ENCODE measurements around the gene NDUFA8. TPM values are rescaled to one million over a fixed set of nuclear protein-coding genes. Genes with fewer than 3 reads are reported as not detected.

NDUFA8 gene
- total RNA-seq, 4 donors from 2014 or later: 17.2 to 33.8 (median 28.9) TPM

DNA sequence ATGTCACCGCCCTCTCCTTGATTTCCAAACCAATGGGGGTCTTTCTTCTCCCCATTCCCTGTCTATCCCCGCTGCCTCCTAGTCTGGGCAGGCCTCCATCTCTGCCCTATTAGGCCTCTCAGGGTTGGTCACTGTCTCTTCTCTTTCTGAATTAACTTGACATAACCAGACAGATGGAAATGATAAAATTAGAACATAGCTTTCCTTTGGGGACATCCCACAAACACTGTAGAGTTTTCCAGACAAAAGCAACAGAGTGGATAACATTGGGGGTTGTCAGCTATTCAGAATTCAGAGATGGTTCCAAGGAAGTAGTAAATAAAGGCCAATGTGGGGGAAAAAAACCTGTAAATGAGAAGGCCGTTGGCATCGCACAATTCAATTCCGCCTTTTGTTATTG is 44.5 kb upstream of the NDUFA8 start:
- intact Hi-C loops (cut with DNase I; ENCODE audit: low total_unique reads): no loop called here
- TF ChIP-seq, protein P1, sequence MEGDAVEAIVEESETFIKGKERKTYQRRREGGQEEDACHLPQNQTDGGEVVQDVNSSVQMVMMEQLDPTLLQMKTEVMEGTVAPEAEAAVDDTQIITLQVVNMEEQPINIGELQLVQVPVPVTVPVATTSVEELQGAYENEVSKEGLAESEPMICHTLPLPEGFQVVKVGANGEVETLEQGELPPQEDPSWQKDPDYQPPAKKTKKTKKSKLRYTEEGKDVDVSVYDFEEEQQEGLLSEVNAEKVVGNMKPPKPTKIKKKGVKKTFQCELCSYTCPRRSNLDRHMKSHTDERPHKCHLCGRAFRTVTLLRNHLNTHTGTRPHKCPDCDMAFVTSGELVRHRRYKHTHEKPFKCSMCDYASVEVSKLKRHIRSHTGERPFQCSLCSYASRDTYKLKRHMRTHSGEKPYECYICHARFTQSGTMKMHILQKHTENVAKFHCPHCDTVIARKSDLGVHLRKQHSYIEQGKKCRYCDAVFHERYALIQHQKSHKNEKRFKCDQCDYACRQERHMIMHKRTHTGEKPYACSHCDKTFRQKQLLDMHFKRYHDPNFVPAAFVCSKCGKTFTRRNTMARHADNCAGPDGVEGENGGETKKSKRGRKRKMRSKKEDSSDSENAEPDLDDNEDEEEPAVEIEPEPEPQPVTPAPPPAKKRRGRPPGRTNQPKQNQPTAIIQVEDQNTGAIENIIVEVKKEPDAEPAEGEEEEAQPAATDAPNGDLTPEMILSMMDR (IDR thresholded peaks at IDR 0.05): no peak
- no peak for TF ChIP-seq POLR2A (IDR thresholded peaks at IDR 0.05)
- DNase-seq (ENCODE audit: low spot score in 2 of 2): no peak
- WGBS, 2 donors: 74 to 81% methylated on average over 5 of the region's 5 CpGs
- no peak overlapping the region for H3K4me3 ChIP-seq (ENCODE audit: low read depth, poor library complexity, severe bottlenecking)

DNA sequence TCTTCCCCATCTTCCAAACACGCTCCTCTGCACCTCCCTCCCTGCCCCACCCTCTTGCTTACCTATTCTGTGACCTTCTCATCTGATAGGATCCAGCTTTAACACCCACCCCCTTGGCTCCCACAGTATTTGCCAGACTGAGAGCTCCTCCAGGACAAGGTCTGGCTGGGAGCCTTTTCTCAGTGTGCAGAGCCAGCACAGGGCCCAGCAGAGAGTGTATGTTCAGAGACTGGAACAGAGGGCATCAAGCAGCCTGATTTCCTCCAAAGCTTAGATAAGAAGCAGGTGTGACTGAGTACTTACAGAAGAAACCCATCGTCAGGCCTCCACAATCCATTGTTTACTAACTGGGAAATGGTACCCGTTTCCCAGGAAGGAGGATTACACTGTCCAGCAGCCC is 42.5 kb upstream of the NDUFA8 start:
- intact Hi-C loops (cut with DNase I; ENCODE audit: low total_unique reads): no loop called here
- no peak for TF ChIP-seq POLR2A (IDR thresholded peaks at IDR 0.05)
- no peak for DNase-seq (ENCODE audit: low spot score in 2 of 2)
- H3K4me3 ChIP-seq (ENCODE audit: low read depth, poor library complexity, severe bottlenecking): no peak overlapping the region
- WGBS, 2 donors: 68 to 80% methylated on average over 3 of the region's 3 CpGs

DNA sequence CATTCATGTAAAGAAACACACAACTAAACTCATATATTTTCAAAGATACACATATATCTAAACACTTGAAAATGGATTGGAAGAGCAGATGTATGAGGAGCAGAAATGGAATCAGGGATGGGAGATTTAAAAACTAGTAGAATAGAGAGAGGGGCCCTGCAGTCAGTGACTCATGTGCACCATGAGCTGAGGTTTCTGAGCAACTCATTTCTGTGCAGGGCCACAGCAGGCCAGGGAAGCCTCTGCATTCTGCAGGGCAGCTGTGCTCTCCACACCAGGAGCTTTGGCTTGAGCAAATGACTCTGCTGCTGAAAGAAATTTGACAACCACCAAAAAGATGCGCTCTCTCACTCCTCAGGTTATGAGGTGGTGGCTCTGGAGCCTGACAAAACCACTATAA is 42.1 kb upstream of the NDUFA8 start:
- H3K4me3 ChIP-seq (ENCODE audit: low read depth, poor library complexity, severe bottlenecking): no peak overlapping the region
- no peak for DNase-seq (ENCODE audit: low spot score in 2 of 2)
- TF ChIP-seq, protein P1 (IDR thresholded peaks at IDR 0.05): no peak
- no peak for TF ChIP-seq POLR2A (IDR thresholded peaks at IDR 0.05)
- 100% methylated on average over 1 of the region's 1 CpG for WGBS, 2 donors
- intact Hi-C loops (cut with DNase I; ENCODE audit: low total_unique reads): no loop called here

DNA sequence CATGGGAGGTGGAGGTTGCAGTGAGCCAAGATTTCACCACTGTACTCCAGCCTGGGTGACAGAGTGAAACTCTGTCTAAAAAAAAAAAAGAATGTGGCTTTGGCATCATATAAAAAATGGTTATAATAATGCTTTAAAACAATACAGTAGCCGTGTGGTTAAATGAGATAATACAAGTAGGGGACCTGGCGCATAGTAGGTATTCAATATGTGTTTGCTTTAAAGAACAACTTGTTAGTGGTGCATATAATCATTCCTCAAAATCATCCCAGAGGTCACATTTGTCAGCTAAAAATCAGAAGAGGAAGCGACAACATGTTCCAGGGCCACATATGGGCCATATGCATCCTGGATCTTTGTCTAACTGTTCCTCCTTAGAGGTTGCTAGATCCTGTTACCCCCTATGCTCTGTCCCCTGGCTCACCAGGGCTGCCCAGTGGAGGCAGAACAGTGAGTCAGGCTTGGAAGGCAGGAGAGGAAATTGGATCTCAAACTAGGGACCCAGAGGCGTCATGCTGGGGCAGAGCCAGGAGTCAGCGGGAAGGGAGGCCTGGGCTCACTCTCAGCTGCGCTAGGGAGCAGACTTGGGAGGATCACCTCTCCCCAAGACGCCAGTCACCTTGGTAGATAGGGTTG is 41.5 kb upstream of the NDUFA8 start:
- no peak overlapping the region for H3K4me3 ChIP-seq (ENCODE audit: low read depth, poor library complexity, severe bottlenecking)
- intact Hi-C loops (cut with DNase I; ENCODE audit: low total_unique reads): no loop called here
- no peak for DNase-seq (ENCODE audit: low spot score in 2 of 2)
- 65 to 76% methylated on average over 6 to 7 of the region's 7 CpGs for WGBS, 2 donors
- TF ChIP-seq, protein P1 (IDR thresholded peaks at IDR 0.05): no peak
- TF ChIP-seq POLR2A (IDR thresholded peaks at IDR 0.05): no peak

DNA sequence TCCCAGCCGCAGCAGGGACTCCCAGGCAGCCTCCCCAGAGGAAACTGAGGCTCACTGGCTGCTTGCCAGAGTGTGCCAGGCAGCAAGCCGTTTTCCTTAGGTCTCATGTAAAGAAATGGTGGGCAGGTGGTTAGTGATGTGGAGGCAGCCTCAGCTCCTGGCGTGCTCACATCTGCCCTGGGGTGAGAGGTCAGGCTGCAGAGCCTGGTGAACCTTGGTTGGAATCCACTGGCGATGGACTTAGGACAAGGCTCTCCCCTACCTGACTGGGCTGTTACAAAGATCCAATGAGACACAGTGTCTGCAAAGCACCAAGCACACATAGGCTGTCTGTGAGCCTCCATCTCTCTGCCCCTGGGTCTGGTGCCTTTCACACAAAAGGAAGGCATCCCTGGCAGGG is 38.3 kb upstream of the NDUFA8 start:
- H3K4me3 ChIP-seq (ENCODE audit: low read depth, poor library complexity, severe bottlenecking): no peak overlapping the region
- 59 to 61% methylated on average over 4 of the region's 4 CpGs for WGBS, 2 donors
- intact Hi-C loops (cut with DNase I; ENCODE audit: low total_unique reads): no loop called here
- DNase-seq (ENCODE audit: low spot score in 2 of 2): no peak
- TF ChIP-seq, protein P1 (IDR thresholded peaks at IDR 0.05): no peak
- TF ChIP-seq POLR2A (IDR thresholded peaks at IDR 0.05): no peak

DNA sequence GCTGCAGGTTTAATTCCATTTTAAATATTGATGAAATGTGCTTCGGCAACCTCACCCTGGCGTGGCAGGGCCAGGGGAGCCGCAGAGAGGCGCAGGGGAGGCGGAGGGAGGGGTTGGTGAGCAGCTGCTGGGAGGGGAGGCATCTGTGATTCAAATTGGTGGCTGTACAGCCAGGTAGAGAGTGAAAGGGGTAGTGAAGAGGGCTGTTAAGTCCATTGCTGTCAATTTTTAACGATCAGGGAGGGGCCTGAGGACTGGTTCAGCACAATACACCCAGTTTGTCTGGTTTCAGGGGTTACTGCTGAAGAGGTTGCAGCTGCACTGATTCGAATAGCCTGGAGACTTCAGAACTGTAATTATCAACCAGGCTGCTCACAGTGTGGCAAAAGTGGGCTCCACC is 37.8 kb upstream of the NDUFA8 start:
- intact Hi-C loops (cut with DNase I; ENCODE audit: low total_unique reads): no loop called here
- 42 to 45% methylated on average over 7 of the region's 7 CpGs for WGBS, 2 donors
- H3K4me3 ChIP-seq (ENCODE audit: low read depth, poor library complexity, severe bottlenecking): no peak overlapping the region
- DNase-seq (ENCODE audit: low spot score in 2 of 2): no peak
- TF ChIP-seq POLR2A (IDR thresholded peaks at IDR 0.05): no peak
- TF ChIP-seq, protein P1 (IDR thresholded peaks at IDR 0.05): no peak

All from lower leg skin (tissue), 4 donors.